T-helper 22 cell (primary cell): ENCODE results near the gene TAOK2.
A peak's percentile ranks its signal among the peaks of the same experiment; 100 is the strongest.
"Not testable (repeated sequence)": the region's sequence is repeated elsewhere in the genome, so short reads cannot be mapped to it uniquely, and the experiment has no call there.

Experiments used
- DNase-seq: peaks from one replicate; pipeline ENCODE4 v3.0.0-alpha.2; 2020; ENCODE audit warnings: low read depth

Gene TAOK2

DNA sequence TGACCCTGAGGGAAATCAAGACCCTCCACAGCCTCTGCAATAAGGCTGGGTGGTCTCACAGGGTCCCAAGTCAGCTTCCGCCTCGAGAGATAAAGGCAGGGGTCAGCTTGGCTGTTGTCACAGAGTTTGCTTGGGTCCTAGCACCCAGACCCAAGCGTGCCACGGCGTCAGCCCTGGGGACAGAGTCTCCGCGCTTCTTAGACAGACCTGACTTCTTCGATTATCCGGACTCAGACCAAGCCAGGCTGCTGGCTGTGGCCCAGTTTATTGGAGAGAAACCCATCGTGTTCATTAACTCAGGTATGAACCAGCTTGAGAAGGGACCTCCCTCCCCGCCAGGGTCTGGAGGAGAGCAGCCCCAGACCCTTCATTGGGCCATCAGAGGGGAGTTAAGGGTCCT is 49.9 kb downstream of the TAOK2 start:
- DNase-seq, result no peak

DNA sequence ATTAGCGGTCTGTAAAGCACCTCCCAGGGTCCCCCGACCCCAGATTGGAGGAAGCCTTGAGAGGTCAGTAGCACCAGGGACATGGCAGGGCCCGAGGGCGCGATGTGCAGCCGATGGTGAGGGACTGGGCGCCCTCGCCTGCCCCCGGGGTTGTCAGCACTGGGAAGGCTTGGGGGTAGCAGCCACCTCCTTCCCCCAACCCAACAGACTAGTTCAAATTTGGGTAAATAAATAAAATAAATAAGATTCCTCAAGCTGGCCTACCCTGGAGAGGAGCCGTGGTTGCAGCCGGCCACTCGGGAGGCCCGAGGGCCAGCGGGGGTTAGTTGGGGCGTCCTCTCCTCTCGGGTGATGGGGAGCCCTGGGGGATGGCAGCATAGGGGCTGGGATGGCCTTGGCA is 50.8 kb downstream of the TAOK2 start:
- DNase-seq, result no peak

DNA sequence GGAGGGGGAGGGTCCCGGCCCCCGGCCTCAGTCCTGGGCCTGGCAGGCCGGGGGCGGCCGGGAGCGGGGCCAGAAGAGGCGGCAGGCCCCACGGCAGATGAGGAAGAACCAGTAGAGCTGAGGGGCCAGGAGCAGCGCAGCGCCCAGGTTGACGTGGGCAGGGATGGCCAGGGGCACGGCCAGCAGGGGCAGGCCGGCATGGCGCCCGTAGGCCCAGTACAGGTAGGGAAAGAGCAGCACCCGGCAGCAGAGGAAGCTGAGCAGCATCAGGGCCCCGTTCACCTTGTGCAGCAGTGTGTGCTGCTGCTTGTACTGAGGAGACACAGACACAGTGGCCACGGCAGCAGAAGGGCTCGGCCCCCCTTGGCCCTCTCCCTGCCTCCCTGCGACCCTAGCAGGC is 51.5 kb downstream of the TAOK2 start:
- DNase-seq, result no peak

DNA sequence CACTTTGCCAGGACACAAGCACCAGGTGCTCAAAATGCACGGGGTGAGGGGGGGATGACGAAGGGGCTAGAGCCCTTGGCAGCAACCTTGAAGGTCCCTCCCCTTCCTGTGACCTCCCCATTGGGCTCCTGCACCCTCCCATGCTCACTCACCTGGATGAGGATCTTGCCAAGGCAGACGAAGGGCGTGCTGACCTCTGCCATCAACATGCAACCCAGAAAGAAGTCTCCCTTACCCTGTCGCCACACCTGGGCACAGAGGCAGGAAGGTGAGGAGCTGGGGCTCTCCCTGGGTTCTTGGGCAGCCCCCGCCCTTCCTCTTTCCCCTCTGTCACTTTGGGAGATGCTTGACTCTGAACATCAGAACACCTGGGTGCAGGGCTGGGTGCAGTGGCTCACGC is 51.9 kb downstream of the TAOK2 start:
- no peak for DNase-seq

DNA sequence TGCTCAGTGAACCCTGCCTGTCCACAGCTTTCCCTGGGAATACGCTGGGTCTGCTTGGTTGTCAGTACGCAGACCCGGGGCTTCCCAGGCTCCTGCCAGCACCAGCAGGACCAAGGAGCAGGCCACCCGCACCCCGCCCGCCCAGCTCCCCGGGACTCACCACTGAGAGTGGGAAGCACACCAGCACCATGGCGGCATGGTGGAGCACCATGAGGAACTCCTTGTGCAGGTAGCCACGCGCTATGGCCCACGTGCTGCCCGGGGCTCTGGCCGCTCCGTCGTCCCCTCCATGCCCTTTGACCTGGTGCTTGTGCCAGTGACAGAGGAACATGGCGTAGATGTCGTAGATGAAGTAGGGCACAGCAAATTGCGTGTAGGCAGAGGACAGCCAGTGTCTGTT is 52.8 kb downstream of the TAOK2 start:
- no peak for DNase-seq

DNA sequence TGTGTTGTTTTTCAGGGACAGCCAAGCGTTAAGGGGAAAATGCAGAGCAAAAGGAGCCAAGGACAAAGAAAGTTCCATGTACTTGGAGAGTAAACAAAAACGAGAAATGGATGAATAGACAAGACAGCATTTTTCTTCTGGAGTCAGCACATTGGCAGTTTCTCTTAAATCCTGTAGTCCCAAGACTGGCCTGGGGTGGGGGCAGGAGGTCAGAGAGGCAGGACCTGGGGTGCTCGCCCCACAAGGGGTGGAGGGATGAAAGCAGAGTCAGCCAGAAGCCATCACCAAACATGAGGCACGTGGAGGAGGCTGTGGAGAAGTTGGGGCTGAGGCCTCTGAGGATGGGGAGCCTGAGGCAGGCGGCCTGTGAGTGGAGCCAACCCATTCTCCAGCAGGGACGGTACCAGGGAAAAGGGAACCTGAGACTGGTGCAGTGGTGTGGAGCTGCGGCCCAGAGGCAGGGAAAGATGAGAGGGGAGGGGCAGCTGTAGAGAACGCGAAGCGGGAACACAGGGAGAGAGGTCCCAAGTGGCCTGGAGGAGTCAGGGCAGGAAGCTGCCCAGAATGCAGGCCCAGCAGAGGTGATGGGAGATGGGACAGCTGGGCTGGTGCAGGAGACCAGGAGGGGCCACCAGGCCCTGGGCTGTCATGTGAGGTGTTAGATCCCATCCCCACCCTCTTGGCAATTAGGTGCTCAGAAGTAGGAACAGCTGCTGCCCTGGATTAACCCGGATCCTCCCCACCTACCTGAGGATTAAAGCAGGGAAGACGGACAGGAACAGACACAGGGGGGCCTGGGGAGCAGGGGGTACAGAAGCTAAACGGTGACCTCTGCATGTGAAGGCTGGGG is 54.1 kb downstream of the TAOK2 start:
- no peak for DNase-seq

DNA sequence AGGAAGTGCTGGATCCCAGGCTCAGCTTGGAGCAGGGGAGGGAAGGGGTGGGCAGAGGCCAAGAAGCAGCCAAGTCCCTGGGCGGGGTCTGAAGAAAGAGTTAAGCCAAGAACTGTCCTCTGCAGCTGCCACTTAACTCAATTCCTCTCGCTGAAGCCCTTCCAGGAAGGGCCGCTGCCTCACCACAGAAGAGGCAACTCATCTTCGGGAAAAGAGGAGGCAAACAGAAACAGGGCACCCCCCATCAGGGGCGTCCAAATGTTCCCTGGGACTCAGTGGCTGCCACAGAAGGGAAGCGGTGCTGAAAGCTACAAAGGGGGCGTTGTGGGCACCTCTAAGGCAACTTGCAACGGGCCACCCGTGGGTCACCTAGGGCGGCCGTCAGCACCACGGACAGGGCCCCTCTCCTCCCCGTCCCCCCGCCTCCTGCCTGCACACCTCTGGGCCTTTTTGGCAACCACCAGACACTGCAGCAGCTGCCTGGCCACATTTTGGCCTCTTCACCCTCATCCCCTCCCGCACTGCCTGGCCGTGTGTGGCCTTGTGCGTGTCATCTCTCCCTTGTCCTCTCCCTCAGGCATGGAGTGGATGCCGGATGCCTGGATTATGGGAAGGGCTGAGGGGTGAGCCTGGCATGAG is 54.9 kb downstream of the TAOK2 start:
- no peak for DNase-seq

DNA sequence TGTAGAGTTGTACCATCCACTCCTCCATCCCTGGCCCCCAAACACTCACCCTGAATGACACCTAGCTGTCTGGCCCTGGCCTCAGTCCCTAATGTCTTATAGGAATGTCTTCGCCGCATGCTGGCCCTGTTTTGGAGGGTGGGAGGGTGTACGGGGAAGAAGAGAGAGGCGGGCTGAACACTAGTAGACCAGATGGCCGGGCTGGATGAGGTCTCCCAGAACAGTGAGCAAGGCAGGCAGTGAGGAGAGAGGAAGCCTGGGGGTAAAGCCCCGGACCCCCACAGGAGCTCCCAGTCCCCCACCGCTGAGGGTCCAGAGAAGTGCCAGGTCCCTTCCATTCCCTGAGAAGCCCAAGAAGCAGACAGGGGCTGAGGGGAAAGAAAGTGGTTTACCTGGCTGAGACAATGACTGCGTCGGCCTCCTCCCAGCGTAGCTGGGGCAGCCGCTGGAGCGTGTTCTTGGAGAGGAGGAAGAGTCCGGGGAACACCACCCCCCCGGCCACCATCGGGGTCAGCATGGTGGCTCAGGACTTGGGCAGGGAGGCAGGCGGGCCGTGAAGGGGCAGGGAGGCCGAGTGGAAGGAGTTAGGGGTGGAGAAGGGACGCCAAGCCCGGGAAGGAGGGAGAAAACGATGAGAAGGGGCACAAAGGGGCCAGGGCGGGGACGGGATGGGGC is 56.5 kb downstream of the TAOK2 start:
- no peak for DNase-seq

DNA sequence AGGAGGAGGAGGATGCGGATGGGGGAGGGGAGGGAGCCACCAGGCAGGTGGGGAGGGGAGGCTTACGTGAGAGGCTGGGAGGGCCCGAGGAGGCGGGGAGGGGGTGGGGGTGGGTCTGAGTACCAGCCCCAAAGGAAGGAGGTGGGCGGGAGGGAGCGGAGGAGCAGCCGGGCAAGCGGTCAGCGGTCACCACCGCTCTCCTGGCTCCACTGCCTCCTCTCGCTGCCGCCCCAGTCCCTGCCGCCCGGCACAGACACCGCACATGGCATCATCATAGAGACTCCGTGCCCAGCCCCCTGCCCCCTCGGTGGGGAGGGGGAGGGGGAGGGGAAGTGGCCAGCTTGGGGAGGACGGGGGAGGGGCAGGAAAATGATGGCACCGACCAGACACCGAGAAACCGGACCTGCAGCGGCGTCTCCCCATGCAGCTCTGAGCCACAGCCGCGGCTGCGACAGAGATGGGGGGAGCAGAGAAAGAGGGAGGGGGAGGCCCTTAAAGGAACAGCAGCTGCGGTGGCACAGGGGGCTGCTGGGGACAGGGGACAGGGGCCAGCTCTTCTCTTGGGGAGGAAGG is 57.3 kb downstream of the TAOK2 start, which contains the start of gene TLCD3B:
Gene TLCD3B (minus strand): TSS at position 431 of the 573 bp plus-strand sequence. CDS start 744 bp downstream, outside the sequence.
- no peak for DNase-seq

DNA sequence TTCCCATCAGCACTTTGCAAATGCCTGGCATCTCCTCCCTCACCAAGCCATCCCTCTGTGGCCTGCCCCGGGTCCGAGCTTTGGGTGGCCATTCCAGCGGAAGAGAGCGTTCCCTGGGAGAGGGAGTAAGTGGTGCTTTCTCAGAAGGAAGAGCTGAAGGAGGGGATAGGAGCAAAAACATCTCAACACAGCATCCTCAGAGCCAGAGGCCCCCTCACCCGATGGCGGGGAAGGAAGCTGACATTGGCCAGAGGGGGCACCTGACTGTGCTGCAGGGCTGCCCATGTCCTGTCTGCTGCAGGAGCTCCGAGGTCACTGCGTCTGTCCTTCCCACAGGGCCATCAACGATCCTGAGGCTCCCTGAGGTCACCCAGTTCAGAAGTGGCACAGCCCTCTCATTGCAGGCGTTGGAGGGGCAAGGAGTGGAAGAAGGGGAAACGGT is 57.8 kb downstream of the TAOK2 start:
- no peak for DNase-seq

DNA sequence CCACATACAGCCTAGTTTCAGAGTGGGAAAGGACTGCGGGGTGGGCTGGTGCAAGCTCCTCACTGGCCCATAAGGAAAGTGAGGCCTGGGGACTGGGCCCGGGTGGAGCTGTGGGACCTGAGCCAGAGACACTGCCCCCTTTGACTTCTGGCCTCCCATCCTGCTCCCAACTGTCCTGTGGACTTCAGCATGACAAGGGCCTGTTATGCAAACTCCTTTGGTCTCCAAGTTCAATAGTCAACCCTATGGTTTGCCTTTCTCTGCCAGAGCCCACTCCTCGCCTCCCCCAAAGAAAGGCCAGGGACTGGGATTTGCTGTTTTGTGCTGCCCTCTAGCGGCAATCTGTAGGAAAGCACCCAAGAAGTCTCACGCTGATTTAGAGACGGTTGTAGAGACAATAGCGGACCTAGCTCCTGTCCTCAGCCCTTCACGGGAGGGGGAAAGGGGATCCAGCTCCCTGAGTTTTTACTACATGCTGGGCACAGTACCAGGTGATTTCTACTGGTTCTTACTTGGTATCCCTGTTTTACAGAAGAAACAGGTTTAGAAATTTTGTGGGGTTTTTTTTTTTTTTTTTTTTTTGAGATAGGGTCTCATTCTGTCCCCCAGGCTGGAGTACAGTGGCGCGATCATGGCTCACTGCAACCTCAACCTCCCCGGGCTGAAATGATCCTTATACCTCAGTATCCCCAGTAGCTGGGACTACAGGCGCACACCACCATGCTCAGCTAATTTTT is 58.6 kb downstream of the TAOK2 start:
- peak; percentile 33 for DNase-seq

DNA sequence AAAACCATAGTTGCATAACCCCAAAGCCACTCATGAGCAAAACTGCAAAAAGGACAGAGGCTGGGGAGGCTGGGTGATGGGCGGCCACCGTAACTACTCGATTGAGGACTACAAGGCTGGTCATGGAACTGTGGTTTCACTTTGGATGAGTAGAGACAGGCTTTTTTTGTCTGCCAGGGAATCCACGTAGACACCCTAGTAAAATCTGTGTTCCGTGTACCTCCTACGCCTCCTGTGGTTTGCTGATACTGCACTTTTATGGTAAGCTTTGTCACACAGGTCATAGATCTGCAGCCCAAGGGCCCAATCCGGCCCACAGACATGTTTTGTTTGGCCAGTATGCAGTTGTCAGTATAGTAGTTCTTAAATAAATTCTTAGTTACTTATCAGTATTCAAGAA is 59.6 kb downstream of the TAOK2 start:
- no peak for DNase-seq

DNA sequence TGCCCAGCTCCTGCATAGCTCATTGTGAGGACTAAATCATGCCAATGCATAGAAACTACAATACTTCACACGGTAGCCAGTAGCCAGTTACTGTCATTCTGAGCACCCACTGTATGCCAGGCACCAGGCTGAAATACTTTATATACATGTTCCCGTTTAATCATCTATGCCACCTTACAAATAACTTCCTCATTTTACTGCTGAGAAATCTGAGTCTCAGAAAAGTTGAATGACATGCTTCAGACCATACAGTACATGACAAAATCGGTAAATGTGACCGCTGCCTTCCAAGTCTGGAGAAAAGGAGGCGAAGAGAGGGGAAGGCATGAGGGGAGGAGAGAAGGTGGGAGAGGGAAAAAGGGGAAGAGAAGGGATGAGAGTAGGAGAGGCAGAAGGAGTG is 66.6 kb downstream of the TAOK2 start:
- no peak for DNase-seq

DNA sequence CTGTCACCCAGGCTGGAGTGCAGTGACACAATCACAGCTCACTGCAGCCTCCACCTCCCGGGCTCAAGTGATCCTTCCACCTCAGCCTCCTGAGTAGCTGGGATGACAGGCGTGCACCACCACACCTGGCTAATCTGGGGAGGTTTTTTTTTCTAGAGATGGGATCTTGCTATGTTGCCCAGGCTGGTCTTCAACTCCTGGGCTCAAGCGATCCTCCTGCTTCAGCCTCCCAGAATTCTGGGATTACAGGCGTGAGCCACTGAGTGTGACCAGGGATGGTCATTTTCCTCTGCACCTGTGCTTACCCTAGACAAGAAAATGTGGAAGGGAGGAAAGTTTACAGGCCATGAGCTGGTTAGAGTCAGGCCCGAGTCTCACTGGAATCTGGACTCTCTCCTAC is 67.0 kb downstream of the TAOK2 start:
- not testable (repeated sequence) for DNase-seq

DNA sequence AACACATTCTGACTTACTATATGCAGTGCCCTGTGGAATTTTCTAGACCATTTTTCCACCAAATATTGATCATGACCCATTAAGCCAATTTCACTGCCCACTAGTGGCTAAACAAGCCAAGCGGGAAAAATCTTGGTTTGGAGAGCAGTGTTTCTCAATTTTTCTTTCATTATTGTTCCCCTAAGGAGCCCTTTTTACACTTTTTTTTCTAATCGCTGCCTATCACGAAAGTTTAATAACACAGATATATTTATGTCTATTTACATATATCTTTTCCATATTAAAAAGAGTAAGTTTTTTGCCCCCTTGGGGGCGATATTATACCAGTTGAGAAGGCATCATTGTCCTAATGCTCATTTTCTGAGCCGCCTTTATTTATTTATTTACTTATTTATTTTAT is 68.2 kb downstream of the TAOK2 start:
- no peak for DNase-seq
